GM21360 (cell line): Measurements from ENCODE around the gene LEO1.
"Not testable (repeated sequence)": the region's sequence is repeated elsewhere in the genome, so short reads cannot be mapped to it uniquely, and the experiment has no call there.

Experiments
- ATAC-seq: cut with Tn5 transposase; IDR thresholded peaks from one replicate; pipeline ENCODE4 v1.9.1; 2021; ENCODE audit warnings: mild to moderate bottlenecking, moderate library complexity; ENCODE audit not compliant: unreplicated experiment

The LEO1 gene

GRCh38 chr15:52004806-52005205, 33.2 kb upstream of the LEO1 start:
- ATAC-seq = no peak

GRCh38 chr15:52003710-52004109, 32.1 kb upstream of the LEO1 start:
- ATAC-seq = no peak

- ATAC-seq = not testable (repeated sequence)
Observed at GRCh38 chr15:52003089-52003488, 31.5 kb upstream of the LEO1 start.

- ATAC-seq = no peak
Observed at GRCh38 chr15:52002351-52002750, 30.8 kb upstream of the LEO1 start.

- ATAC-seq = no peak
Observed at GRCh38 chr15:51992953-51993352, 21.4 kb upstream of the LEO1 start.

GRCh38 chr15:51991141-51991540, 19.6 kb upstream of the LEO1 start:
- no peak for ATAC-seq

- no peak for ATAC-seq
Observed at GRCh38 chr15:51982770-51983103, 11.2 kb upstream of the LEO1 start.

- peak; percentile 89 for ATAC-seq
Observed at GRCh38 chr15:51982013-51982769, 10.6 kb upstream of the LEO1 start.

GRCh38 chr15:51973775-51974174, 2.2 kb upstream of the LEO1 start:
- ATAC-seq = no peak

GRCh38 chr15:51973220-51973619, 1.6 kb upstream of the LEO1 start:
- no peak for ATAC-seq

GRCh38 chr15:51971032-51971374, 575 bp downstream of the LEO1 start:
- ATAC-seq = no peak

GRCh38 chr15:51970132-51970817, 1.3 kb downstream of the LEO1 start:
- no peak for ATAC-seq

- no peak for ATAC-seq
Observed at GRCh38 chr15:51969728-51970127, 1.9 kb downstream of the LEO1 start.

- ATAC-seq = no peak
Observed at GRCh38 chr15:51967583-51967982, 4.0 kb downstream of the LEO1 start.

GRCh38 chr15:51966192-51966591, 5.4 kb downstream of the LEO1 start:
- ATAC-seq = no peak

GRCh38 chr15:51965691-51966090, 5.9 kb downstream of the LEO1 start:
- ATAC-seq = no peak

GRCh38 chr15:51955504-51955903, 16.1 kb downstream of the LEO1 start:
- no peak for ATAC-seq

GRCh38 chr15:51952805-51953204, 18.8 kb downstream of the LEO1 start:
- ATAC-seq = no peak

- no peak for ATAC-seq
Observed at GRCh38 chr15:51947124-51947523, 24.5 kb downstream of the LEO1 start.

- no peak for ATAC-seq
Observed at GRCh38 chr15:51939216-51939615, 32.4 kb downstream of the LEO1 start.

GRCh38 chr15:51938286-51938685, 33.3 kb downstream of the LEO1 start:
- no peak for ATAC-seq

GRCh38 chr15:51936105-51936478, 35.5 kb downstream of the LEO1 start:
- ATAC-seq = no peak
